ENCODE measurements around the gene PLEKHA6.

DNA sequence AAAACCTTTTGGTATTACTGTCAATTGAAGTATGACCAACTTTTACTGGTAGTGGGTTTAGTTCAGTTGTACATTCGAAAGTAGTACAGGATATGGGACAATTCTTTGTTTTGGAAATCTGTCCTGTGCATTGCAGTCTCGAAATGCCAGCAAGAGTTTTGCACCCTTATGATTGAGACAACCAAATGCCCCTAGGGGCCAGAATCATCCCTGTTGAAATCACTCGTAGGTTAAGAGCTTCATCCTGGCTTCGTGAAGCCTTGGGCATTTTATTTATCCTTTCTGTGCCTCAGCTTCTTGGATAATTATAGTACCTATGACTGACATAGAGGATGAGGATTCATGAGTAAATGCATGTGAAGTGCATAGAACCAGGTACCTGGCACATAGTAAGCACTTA lies 143.5 kb downstream of the PLEKHA6 start:
- no peak for TF ChIP-seq PAX5 (IDR thresholded peaks at IDR 0.05; ENCODE audit: insufficient read depth, low read length, severe bottlenecking)
- no peak for TF ChIP-seq TAF1 (IDR thresholded peaks at IDR 0.05; ENCODE audit: low read depth, low read length)
- TF ChIP-seq POLR2AphosphoS5 (IDR thresholded peaks at IDR 0.05; ENCODE audit: low read depth, low read length) = no peak
- TF ChIP-seq POLR2A (IDR thresholded peaks at IDR 0.05; ENCODE audit: low read depth, low read length) = no peak
- no peak for TF ChIP-seq SPI1 (IDR thresholded peaks at IDR 0.05; ENCODE audit: low read depth, low read length)
- no peak for TF ChIP-seq POU2F2 (IDR thresholded peaks at IDR 0.05; ENCODE audit: low read depth, low read length)

Data from GM12891 (cell line).